Tibial artery (tissue), 4 donors: ENCODE measurements around the gene CGN.

ENCODE experiments used
- DNase-seq, 2 donors: peaks; one replicate each; pipeline ENCODE4 v3.0.0-alpha.2; 2019
- H3K27ac ChIP-seq, 2 donors: fragments of 200-600 bp; sonication (generic) in 1 of 2; 1 replicate in 1 of 2; 2 replicates in 1 of 2; pipeline ENCODE4 v1.5.1; 2018 to 2019; ENCODE audit warnings: mild to moderate bottlenecking in 1 of 2
- H3K27me3 ChIP-seq, 2 donors: fragments of 200-600 bp; sonication (generic) in 1 of 2; one replicate each; pipeline versions ENCODE4 v1.5.1 to v1.6.0; 2016 to 2019
- H3K36me3 ChIP-seq, 3 donors: fragments of 200-600 bp; sonication (generic) in 2 of 3; one replicate each; pipeline ENCODE4 v1.5.1; 2016 to 2019; ENCODE audit warnings: mild to moderate bottlenecking in 2 of 3
- H3K4me1 ChIP-seq, 4 donors: fragments of 200-600 bp; sonication (generic) in 2 of 4; 1 replicate in 3 of 4; 2 replicates in 1 of 4; pipeline ENCODE4 v1.5.1; 2016 to 2019
- H3K4me3 ChIP-seq, 2 donors: fragments of 200-600 bp; sonication (generic) in 1 of 2; 1 replicate in 1 of 2; 2 replicates in 1 of 2; pipeline ENCODE4 v1.5.1; 2018 to 2019; ENCODE audit warnings: mild to moderate bottlenecking in 2 of 2
- H3K9me3 ChIP-seq, 3 donors: fragments of 200-600 bp; sonication (generic) in 1 of 3; one replicate each; pipeline ENCODE4 v1.5.1; 2016 to 2019
- intact Hi-C: fragments of 100-400 bp; cut with DNase I; formaldehyde crosslinking; loops from one replicate; pipeline ENCODE4 v1.15.0; 2023; ENCODE audit warnings: low total_unique reads
- TF ChIP-seq, protein P1 (sequence below), 2 experiments: fragments of 200-600 bp in 1 of 2; fragments of 450-650 bp in 1 of 2; IDR thresholded peaks; one replicate each; pipeline ENCODE4 v1.5.1; 2017 to 2019; ENCODE audit warnings: antibody characterized with exemption in 2 of 2, mild to moderate bottlenecking in 1 of 2, moderate library complexity in 1 of 2

CGN gene

GRCh38 chr1:151479462-151479861, 31.7 kb upstream of the CGN start:
- no peaks in the 10 kb centered on the region for H3K4me1 ChIP-seq
- no peak overlapping the region for H3K27ac ChIP-seq
- no peak for DNase-seq
- TF ChIP-seq, protein P1, sequence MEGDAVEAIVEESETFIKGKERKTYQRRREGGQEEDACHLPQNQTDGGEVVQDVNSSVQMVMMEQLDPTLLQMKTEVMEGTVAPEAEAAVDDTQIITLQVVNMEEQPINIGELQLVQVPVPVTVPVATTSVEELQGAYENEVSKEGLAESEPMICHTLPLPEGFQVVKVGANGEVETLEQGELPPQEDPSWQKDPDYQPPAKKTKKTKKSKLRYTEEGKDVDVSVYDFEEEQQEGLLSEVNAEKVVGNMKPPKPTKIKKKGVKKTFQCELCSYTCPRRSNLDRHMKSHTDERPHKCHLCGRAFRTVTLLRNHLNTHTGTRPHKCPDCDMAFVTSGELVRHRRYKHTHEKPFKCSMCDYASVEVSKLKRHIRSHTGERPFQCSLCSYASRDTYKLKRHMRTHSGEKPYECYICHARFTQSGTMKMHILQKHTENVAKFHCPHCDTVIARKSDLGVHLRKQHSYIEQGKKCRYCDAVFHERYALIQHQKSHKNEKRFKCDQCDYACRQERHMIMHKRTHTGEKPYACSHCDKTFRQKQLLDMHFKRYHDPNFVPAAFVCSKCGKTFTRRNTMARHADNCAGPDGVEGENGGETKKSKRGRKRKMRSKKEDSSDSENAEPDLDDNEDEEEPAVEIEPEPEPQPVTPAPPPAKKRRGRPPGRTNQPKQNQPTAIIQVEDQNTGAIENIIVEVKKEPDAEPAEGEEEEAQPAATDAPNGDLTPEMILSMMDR (IDR thresholded peaks at IDR 0.05): no peak
- intact Hi-C loops: no loop called here
- no peak overlapping the region for H3K4me3 ChIP-seq
- H3K27me3 ChIP-seq: peaks cover 0 to 5% of the 10 kb centered on the region in 2 donors
- peaks cover 0 to 8% (median 0%) of the 10 kb centered on the region in 3 donors for H3K9me3 ChIP-seq
- H3K36me3 ChIP-seq: no peaks in the 10 kb centered on the region

GRCh38 chr1:151482017-151482416, 29.2 kb upstream of the CGN start:
- Histone ChIP-seq H3K4me3 (no peak overlapping the region), H3K4me1 (no peaks in the 10 kb centered on the region), H3K27ac (no peak overlapping the region), H3K36me3 (no peaks in the 10 kb centered on the region), H3K9me3 (peaks cover 0 to 8% (median 0%) of the 10 kb centered on the region in 3 donors), H3K27me3 (peaks cover 0 to 5% of the 10 kb centered on the region in 2 donors)
- no peak for DNase-seq
- intact Hi-C loops: no loop called here
- TF ChIP-seq, protein P1 (IDR thresholded peaks at IDR 0.05): no peak

DNA sequence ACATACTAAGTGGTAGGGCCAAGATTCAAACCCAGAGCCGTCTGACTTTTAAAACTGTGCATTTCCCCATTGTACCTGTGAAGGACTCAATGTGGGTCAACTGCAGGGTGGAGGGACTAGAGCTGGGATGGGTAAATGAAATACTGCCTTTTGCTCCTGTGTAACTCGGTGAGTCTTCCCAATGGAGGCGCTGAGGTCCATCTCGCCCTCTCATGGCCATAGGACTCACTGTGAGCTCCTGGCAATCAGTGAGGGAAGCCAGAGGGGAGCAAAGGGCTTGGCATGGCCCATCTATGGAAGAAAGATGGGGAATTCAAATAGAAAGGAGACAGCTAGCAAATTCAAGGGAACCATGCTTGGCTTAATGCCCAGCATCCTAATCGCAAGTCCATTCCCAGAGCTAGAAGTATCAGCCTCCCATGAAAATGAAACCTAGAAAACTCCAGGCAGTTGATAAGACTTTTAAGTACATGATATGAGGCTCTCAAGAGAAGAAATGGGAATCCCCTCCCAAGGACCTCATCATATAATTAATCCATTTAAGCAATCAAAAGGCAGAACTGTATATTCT, 25.4 kb upstream of the CGN start:
- Histone ChIP-seq H3K4me1 (no peaks in the 10 kb centered on the region), H3K9me3 (peaks cover 0 to 8% (median 0%) of the 10 kb centered on the region in 3 donors), H3K4me3 (no peak overlapping the region), H3K27me3 (no peaks in the 10 kb centered on the region), H3K36me3 (no peaks in the 10 kb centered on the region), H3K27ac (no peak overlapping the region)
- no peak for DNase-seq
- intact Hi-C loops: no loop called here
- TF ChIP-seq, protein P1 (IDR thresholded peaks at IDR 0.05): no peak

- H3K4me1 ChIP-seq: no peaks in the 10 kb centered on the region
- TF ChIP-seq, protein P1 (IDR thresholded peaks at IDR 0.05): no peak
- no peak overlapping the region for H3K27ac ChIP-seq
- peaks cover 0 to 8% (median 0%) of the 10 kb centered on the region in 3 donors for H3K9me3 ChIP-seq
- H3K36me3 ChIP-seq: no peaks in the 10 kb centered on the region
- H3K4me3 ChIP-seq: no peak overlapping the region
- no peaks in the 10 kb centered on the region for H3K27me3 ChIP-seq
- intact Hi-C loops: no loop called here
- no peak for DNase-seq
Measured at GRCh38 chr1:151486557-151486956, 24.6 kb upstream of the CGN start.

GRCh38 chr1:151491641-151492040, 19.5 kb upstream of the CGN start:
- H3K4me1 ChIP-seq: peaks cover 0 to 4% (median 0%) of the 10 kb centered on the region in 4 donors
- TF ChIP-seq, protein P1 (IDR thresholded peaks at IDR 0.05): no peak
- no peak for DNase-seq
- H3K9me3 ChIP-seq: no peaks in the 10 kb centered on the region
- no peaks in the 10 kb centered on the region for H3K36me3 ChIP-seq
- no peak overlapping the region for H3K4me3 ChIP-seq
- intact Hi-C loops: no loop called here
- no peaks in the 10 kb centered on the region for H3K27me3 ChIP-seq
- H3K27ac ChIP-seq: no peak overlapping the region

- Histone ChIP-seq H3K4me3 (no peak overlapping the region), H3K4me1 (peaks cover 0 to 4% (median 0%) of the 10 kb centered on the region in 4 donors), H3K27me3 (no peaks in the 10 kb centered on the region), H3K9me3 (no peaks in the 10 kb centered on the region), H3K27ac (no peak overlapping the region), H3K36me3 (no peaks in the 10 kb centered on the region)
- intact Hi-C loops: no loop called here
- no peak for DNase-seq
- TF ChIP-seq, protein P1 (IDR thresholded peaks at IDR 0.05): no peak
Measured at GRCh38 chr1:151492120-151492519, 19.1 kb upstream of the CGN start.
